K562 (cell line): Measurements from ENCODE around the gene APOL4. TPM values are rescaled to one million over a fixed set of nuclear protein-coding genes. Genes with fewer than 3 reads are reported as not detected.

Source experiments
- ATAC-seq: fragments of 200-7000 bp; cut with Tn5 transposase; 3 replicates; pipeline ENCODE4 v1.9.1; 2020; ENCODE audit warnings: moderate library complexity
- BruUV-seq: library from RNA; stranded (reverse); fragments of 400-500 nt; replicated peaks from 2 replicates; lab custom pipeline; 2021; lab: Mats Ljungman, UMichigan
- CTCF ChIA-PET: fragments of 300-600 bp; formaldehyde crosslinking; extraction: SDS; loops from one replicate; lab custom pipeline; 2021; ENCODE audit warnings: low intra/inter-chr PET ratio; lab: Yijun Ruan, JAX
- POLR2A ChIA-PET: fragments of 300-600, 350-650 bp; sonication (Branson Sonifier 250); formaldehyde crosslinking; extraction: SDS; loops from one replicate; lab custom pipeline; 2021; ENCODE audit warnings: antibody characterized with exemption, inconsistent platforms; lab: Yijun Ruan, JAX
- DNase-seq, 4 experiments: peaks; one replicate each; pipeline versions ENCODE4 v3.0.0 to v3.0.0-alpha.2; 2011 to 2018; ENCODE audit warnings: low spot score in 3 of 4, mixed read lengths in 3 of 4; ENCODE audit errors: extremely low read depth in 1 of 4
- FAIRE-seq: peaks from 2 replicates; lab custom pipeline; 2011; peaks lifted over from hg19 to GRCh38; lab: Jason Lieb, UNC
- H2AFZ ChIP-seq: 2 replicates; pipeline ENCODE4 v1.6.0; 2011; ENCODE audit warnings: low read depth, low read length, control low read depth, inconsistent platforms
- H3K27ac ChIP-seq: fragments of 200-600 bp; 3 replicates; pipeline ENCODE4 v1.8.0; 2011; ENCODE audit warnings: low read depth, mild to moderate bottlenecking, control low read depth, inconsistent platforms, low read length, moderate library complexity, mixed read lengths; ENCODE audit errors: extremely low read depth
- H3K27me3 ChIP-seq, 2 experiments: fragments of 300-600 bp in 1 of 2; 2 replicates in 1 of 2; 3 replicates in 1 of 2; pipeline versions ENCODE4 v1.6.0 to v1.8.0; 2011; ENCODE audit warnings: inconsistent platforms in 2 of 2, low read length in 2 of 2, mild to moderate bottlenecking in 1 of 2, mixed read lengths in 1 of 2, moderate library complexity in 1 of 2; ENCODE audit not compliant: control insufficient read depth in 2 of 2, insufficient read depth in 2 of 2
- H3K36me3 ChIP-seq: fragments of 300-600 bp; 3 replicates; pipeline ENCODE4 v1.8.0; 2011; ENCODE audit warnings: mild to moderate bottlenecking, low read length, inconsistent platforms; ENCODE audit not compliant: control insufficient read depth, insufficient read depth
- H3K4me1 ChIP-seq, 2 experiments: fragments of 200-600 bp in 1 of 2; replicated peaks in 1 of 2; 2 replicates in 1 of 2; 3 replicates in 1 of 2; pipeline versions ENCODE4 v1.5.1 to v1.8.0; 2011; ENCODE audit warnings: inconsistent platforms in 2 of 2, low read length in 2 of 2, mild to moderate bottlenecking in 1 of 2, mixed read lengths in 1 of 2, moderate library complexity in 1 of 2; ENCODE audit not compliant: control insufficient read depth in 2 of 2, insufficient read depth in 2 of 2
- H3K4me2 ChIP-seq: 2 replicates; pipeline ENCODE4 v1.6.1; 2011; ENCODE audit warnings: low read length, control low read depth, inconsistent platforms, mixed read lengths; ENCODE audit not compliant: insufficient read depth
- H3K4me3 ChIP-seq: fragments of 200-600 bp; sonication (generic), shearing (Covaris generic); 2 replicates; pipeline ENCODE4 v1.5.1; 2016; ENCODE audit warnings: control low read depth, inconsistent platforms
- H3K79me2 ChIP-seq: fragments of 200-600 bp; 3 replicates; pipeline ENCODE4 v1.8.0; 2011; ENCODE audit warnings: low read length, inconsistent platforms; ENCODE audit not compliant: control insufficient read depth, insufficient read depth
- H3K9ac ChIP-seq, 2 experiments: 2 replicates each; pipeline versions ENCODE4 v1.6.0 to v1.6.1; 2011; ENCODE audit warnings: low read depth in 2 of 2, low read length in 2 of 2, control low read depth in 1 of 2, inconsistent platforms in 1 of 2, mild to moderate bottlenecking in 1 of 2, mixed read lengths in 1 of 2; ENCODE audit not compliant: insufficient read depth in 1 of 2
- H3K9me1 ChIP-seq: one replicate; pipeline ENCODE4 v1.6.0; 2011; ENCODE audit warnings: inconsistent platforms, mild to moderate bottlenecking, low read length, moderate library complexity; ENCODE audit not compliant: control insufficient read depth, insufficient read depth
- H3K9me3 ChIP-seq: replicated peaks from 2 replicates; pipeline ENCODE4 v1.5.1; 2011; ENCODE audit warnings: low read depth, low read length, inconsistent platforms; ENCODE audit not compliant: control insufficient read depth, insufficient read depth
- H4K20me1 ChIP-seq: replicated peaks from 2 replicates; pipeline ENCODE4 v1.6.1; 2011; ENCODE audit warnings: low read length, inconsistent platforms, mixed read lengths; ENCODE audit not compliant: control insufficient read depth, insufficient read depth
- CBFA2T3 ChIP-seq: fragments of 450-650 bp; IDR thresholded peaks from 2 replicates; pipeline ENCODE4 v1.6.1; 2017
- DACH1 ChIP-seq: fragments of 450-650 bp; IDR thresholded peaks from 2 replicates; pipeline ENCODE4 v1.6.1; 2018; ENCODE audit not compliant: partially characterized antibody
- HDAC6 ChIP-seq: IDR thresholded peaks from 2 replicates; pipeline ENCODE4 v1.6.1; 2012; ENCODE audit warnings: low read depth, mild to moderate bottlenecking, control low read depth, inconsistent platforms, low read length, moderate library complexity
- HEY1 ChIP-seq: fragments of 250-450 bp; sonication (Bioruptor Pico); IDR thresholded peaks from 2 replicates; pipeline ENCODE4 v1.5.0; 2020; ENCODE audit warnings: mild to moderate bottlenecking, moderate library complexity, borderline replicate concordance
- IFI16 ChIP-seq: fragments of 250-450 bp; sonication (Bioruptor Pico); IDR thresholded peaks from 2 replicates; pipeline ENCODE4 v2.1.2; 2022; ENCODE audit warnings: mild to moderate bottlenecking, inconsistent platforms
- MCM2 ChIP-seq: fragments of 450-650 bp; IDR thresholded peaks from 2 replicates; pipeline ENCODE4 v1.6.1; 2017; ENCODE audit warnings: low read depth, mild to moderate bottlenecking
- NR2C2 ChIP-seq, 2 experiments: fragments of 200-800 bp in 1 of 2; sonication (Bioruptor generic) in 1 of 2; sonication (generic) in 1 of 2; formaldehyde crosslinking in 1 of 2; IDR thresholded peaks; 2 replicates each; pipeline versions ENCODE4 v1.6.1 to v1.8.0; 2016 to 2022; ENCODE audit warnings: mild to moderate bottlenecking in 1 of 2, missing compliant biosample characterization in 1 of 2, missing genetic modification characterization in 1 of 2, missing genetic modification reagents in 1 of 2
- RB1 ChIP-seq: fragments of 450-650 bp; IDR thresholded peaks from 2 replicates; pipeline ENCODE4 v1.6.1; 2017; ENCODE audit warnings: low read depth, mild to moderate bottlenecking
- WGBS: fragments of 100-300 bp; shearing (Covaris generic); methylation state at CpG from one replicate; pipeline ENCODE4 v1.1.6; 2016; ENCODE audit warnings: low coverage, mixed read lengths; ENCODE audit not compliant: insufficient coverage; ENCODE audit errors: missing lambda C conversion rate; 5-methylcytosine and 5-hydroxymethylcytosine counted together
- in situ Hi-C: fragments of 300-500 bp; cut with MboI; formaldehyde crosslinking; loops from 4 replicates; pipeline ENCODE4 v1.15.0; 2018; ENCODE audit warnings: inconsistent platforms, mixed read lengths
- intact Hi-C: fragments of 100-400 bp; cut with micrococcal nuclease; formaldehyde crosslinking; loops from 2 replicates; pipeline ENCODE4 v1.14.2; 2022
- polyA plus RNA-seq, 8 experiments: library from polyadenylated mRNA; depleted of rRNA in 4 of 8; stranded (reverse) in 5 of 8; unstranded in 3 of 8; fragments of >200 nt; fragmentation: Nextera tagmentation in 2 of 8; fragmentation: Illumina TruSeq in 1 of 8; extraction: Ambion mirVana in 2 of 8; extraction: Trizol in 1 of 8; gene quantifications; 2 replicates each; pipeline versions ENCODE4 v1.2.1 to v1.2.3, GENCODE V29; 2011 to 2014; ENCODE audit warnings: inconsistent platforms in 1 of 8, missing spikeins in 1 of 8
- total RNA-seq, 7 experiments: library from RNA; depleted of rRNA in 6 of 7; stranded (reverse); fragments of >200 nt in 6 of 7; fragmentation: Illumina TruSeq in 2 of 7; extraction: Trizol in 2 of 7; gene quantifications; 2 replicates each; pipeline versions ENCODE4 v1.2.1 to v1.2.3, GENCODE V29; 2011 to 2021; ENCODE audit warnings: low replicate concordance in 1 of 7
- TF ChIP-seq, protein P1 (sequence below): sonication (generic); formaldehyde crosslinking; IDR thresholded peaks from 2 replicates; pipeline ENCODE4 v1.8.0; 2022; ENCODE audit warnings: mild to moderate bottlenecking, low read depth, missing genetic modification reagents
- TF ChIP-seq, protein P2 (sequence below): fragments of 450-650 bp; conservative IDR thresholded peaks from 2 replicates; pipeline ENCODE4 v1.6.1; 2016; ENCODE audit warnings: missing genetic modification characterization, low read depth, mild to moderate bottlenecking, missing compliant biosample characterization, moderate library complexity

Gene APOL4
- total and polyA plus RNA-seq, 9 of the 15 experiments (the other 6 are each of a cell fraction or from before 2014, with no cell fraction given) = 6.5 to 15.0 (median 9.8) TPM

DNA sequence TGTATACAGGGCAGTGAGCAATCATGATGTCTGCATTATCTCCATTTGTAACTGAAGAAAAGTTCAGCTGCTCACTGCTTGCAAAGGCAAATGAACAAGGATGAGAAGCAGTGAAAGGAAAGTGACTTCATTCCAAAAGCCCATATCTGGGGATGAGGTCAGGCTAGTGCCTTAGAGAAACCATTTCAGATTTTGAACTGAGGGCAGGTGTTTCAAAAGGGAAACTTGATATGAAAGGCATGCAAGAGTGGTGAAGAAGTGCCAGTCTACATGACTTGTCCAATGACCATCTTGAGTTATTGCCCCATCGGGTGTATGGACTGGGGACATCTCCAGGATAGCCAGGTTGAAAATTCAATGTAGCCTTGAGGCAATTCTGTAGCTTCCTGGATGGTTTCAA is 7.3 kb upstream of the APOL4 start:
- in situ Hi-C loops = no loop called here
- no TSS peak for BruUV-seq
- POLR2A ChIA-PET = no interaction called here

DNA sequence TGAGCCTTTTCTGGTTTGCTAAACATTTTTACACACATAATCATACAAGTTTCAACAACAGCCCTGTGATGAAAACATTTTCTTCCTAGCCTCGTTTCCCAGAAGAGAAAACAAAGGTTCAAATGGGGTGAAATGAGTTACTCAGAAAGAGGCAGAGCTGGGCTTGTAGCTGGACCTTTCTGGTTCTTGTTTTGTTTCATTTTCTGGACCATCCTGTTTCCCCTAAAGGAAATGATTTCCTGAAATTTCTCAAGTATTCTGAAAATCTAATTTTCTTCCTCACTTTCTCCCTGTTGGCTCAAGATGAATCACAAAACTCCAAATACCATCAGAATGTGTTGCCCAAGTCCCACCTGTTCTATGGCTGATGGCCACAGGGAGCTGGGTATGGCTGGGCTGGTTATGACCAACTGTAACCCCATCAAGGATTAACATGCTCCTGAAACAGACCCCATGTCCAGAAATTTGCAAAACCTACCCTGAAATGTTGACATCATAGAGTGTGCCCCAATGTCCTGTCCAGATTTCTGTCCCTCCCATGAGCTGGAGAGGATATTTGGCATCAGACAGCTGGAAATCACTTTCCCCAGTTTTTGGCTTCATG is 6.7 kb upstream of the APOL4 start:
- Histone ChIP-seq H3K4me2 (no peak overlapping the region), H3K27ac (no peak overlapping the region), H3K9ac (no peak overlapping the region), H3K4me3 (no peak overlapping the region), H2AFZ (no peak overlapping the region), H3K9me3 (peaks cover 2% of the 10 kb centered on the region; the same call in 1 of the 2 replicates), H3K9me1 (no peaks in the 10 kb centered on the region), H3K4me1 (no peaks in the 10 kb centered on the region; a peak in 1 of 5 replicates), H3K36me3 (no peaks in the 10 kb centered on the region), H3K27me3 (no peaks in the 10 kb centered on the region), H3K79me2 (no peaks in the 10 kb centered on the region), H4K20me1 (no peaks in the 10 kb centered on the region)
- ATAC-seq (no peak), DNase-seq (no peak), FAIRE-seq (no peak)
- POLR2A ChIA-PET = interaction anchor here (0.6 kb wide), 1 partner anchor 13 kb away, joined by 3 read pairs; no protein-coding TSS in a partner anchor
- BruUV-seq = no TSS peak
- TF ChIP-seq IFI16 (no peak), HEY1 (no peak), DACH1 (no peak), RB1 (no peak), NR2C2 (CRISPR knock-in tag; IDR thresholded peaks at IDR 0.05) (no peak), NR2C2 (tag; IDR thresholded peaks at IDR 0.05) (no peak)
- TF ChIP-seq, protein P1, sequence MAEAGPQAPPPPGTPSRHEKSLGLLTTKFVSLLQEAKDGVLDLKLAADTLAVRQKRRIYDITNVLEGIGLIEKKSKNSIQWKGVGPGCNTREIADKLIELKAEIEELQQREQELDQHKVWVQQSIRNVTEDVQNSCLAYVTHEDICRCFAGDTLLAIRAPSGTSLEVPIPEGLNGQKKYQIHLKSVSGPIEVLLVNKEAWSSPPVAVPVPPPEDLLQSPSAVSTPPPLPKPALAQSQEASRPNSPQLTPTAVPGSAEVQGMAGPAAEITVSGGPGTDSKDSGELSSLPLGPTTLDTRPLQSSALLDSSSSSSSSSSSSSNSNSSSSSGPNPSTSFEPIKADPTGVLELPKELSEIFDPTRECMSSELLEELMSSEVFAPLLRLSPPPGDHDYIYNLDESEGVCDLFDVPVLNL (CRISPR knock-in tag) = no peak
- in situ Hi-C loops (no loop called here), intact Hi-C loops (no loop called here)
- CTCF ChIA-PET = no interaction called here
- 9% methylated on average over 1 of the region's 1 CpG for whole genome bisulfite sequencing

More for the DNA sequence above, 7.3 kb upstream of the APOL4 start:
- Histone ChIP-seq H3K9ac (no peak overlapping the region), H4K20me1 (no peaks in the 10 kb centered on the region), H3K27me3 (no peaks in the 10 kb centered on the region), H3K4me2 (no peak overlapping the region), H3K4me3 (no peak overlapping the region), H3K27ac (no peak overlapping the region), H3K36me3 (no peaks in the 10 kb centered on the region), H3K9me3 (peaks cover 2% of the 10 kb centered on the region; the same call in 1 of the 2 replicates), H3K4me1 (no peaks in the 10 kb centered on the region; a peak in 1 of 5 replicates), H2AFZ (no peak overlapping the region), H3K79me2 (no peaks in the 10 kb centered on the region), H3K9me1 (no peaks in the 10 kb centered on the region)
- FAIRE-seq (no peak), ATAC-seq (no peak), DNase-seq (no peak)
- intact Hi-C loops = no loop called here
- CTCF ChIA-PET = no interaction called here
- TF ChIP-seq, protein P2, sequence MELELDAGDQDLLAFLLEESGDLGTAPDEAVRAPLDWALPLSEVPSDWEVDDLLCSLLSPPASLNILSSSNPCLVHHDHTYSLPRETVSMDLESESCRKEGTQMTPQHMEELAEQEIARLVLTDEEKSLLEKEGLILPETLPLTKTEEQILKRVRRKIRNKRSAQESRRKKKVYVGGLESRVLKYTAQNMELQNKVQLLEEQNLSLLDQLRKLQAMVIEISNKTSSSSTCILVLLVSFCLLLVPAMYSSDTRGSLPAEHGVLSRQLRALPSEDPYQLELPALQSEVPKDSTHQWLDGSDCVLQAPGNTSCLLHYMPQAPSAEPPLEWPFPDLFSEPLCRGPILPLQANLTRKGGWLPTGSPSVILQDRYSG (tag) = no peak
- no peak for TF ChIP-seq CBFA2T3
- TF ChIP-seq MCM2 = no peak
- no peak for TF ChIP-seq HDAC6
- whole genome bisulfite sequencing = 45% methylated on average over 1 of the region's 1 CpG
